Thoracic aorta (tissue), 2 donors: ENCODE data around the gene IL1RAPL2. TPM values are rescaled to one million over a fixed set of nuclear protein-coding genes. Genes with fewer than 3 reads are reported as not detected.

Source experiments
- ATAC-seq: fragments of 150-250 bp; one replicate; pipeline ENCODE4 v1.8.0; 2017; ENCODE audit warnings: low read depth; ENCODE audit not compliant: insufficient number of reproducible peaks, low FRiP score
- DNase-seq: peaks from one replicate; pipeline ENCODE4 v3.0.0-alpha.2; 2020; ENCODE audit warnings: low spot score
- H3K27ac ChIP-seq, 2 donors: fragments of 200-600 bp; sonication (generic); 1 replicate in 1 of 2; 2 replicates in 1 of 2; pipeline ENCODE4 v1.5.1; 2016; ENCODE audit warnings: mild to moderate bottlenecking in 2 of 2, moderate library complexity in 2 of 2
- H3K27me3 ChIP-seq: fragments of 200-600 bp; sonication (generic); replicated peaks from 2 replicates; pipeline ENCODE4 v1.6.0; 2016; ENCODE audit warnings: mild to moderate bottlenecking; ENCODE audit not compliant: insufficient read depth
- H3K36me3 ChIP-seq: fragments of 200-600 bp; sonication (generic); one replicate; pipeline ENCODE4 v1.5.1; 2016
- H3K4me1 ChIP-seq, 2 donors: fragments of 200-600 bp; sonication (generic); 1 replicate in 1 of 2; 2 replicates in 1 of 2; pipeline versions ENCODE4 v1.5.1 to v1.6.0; 2016; ENCODE audit warnings: low read depth in 2 of 2, mild to moderate bottlenecking in 1 of 2; ENCODE audit not compliant: control insufficient read depth in 1 of 2
- H3K4me3 ChIP-seq: fragments of 200-600 bp; sonication (generic); 2 replicates; pipeline ENCODE4 v1.5.1; 2016; ENCODE audit warnings: mild to moderate bottlenecking
- H3K9me3 ChIP-seq: fragments of 200-600 bp; sonication (generic); 2 replicates; pipeline ENCODE4 v1.5.1; 2016
- total RNA-seq, 2 donors: library from RNA; depleted of rRNA; stranded (reverse); fragments of >200 nt; gene quantifications; one replicate each; pipeline versions ENCODE4 v1.1.0 to v1.2.3, GENCODE V29; 2016
- TF ChIP-seq, protein P1 (sequence below): fragments of 200-600 bp; sonication (generic); IDR thresholded peaks from one replicate; pipeline ENCODE4 v1.5.1; 2019; ENCODE audit warnings: antibody characterized with exemption

Gene IL1RAPL2
- total RNA-seq, 2 donors from 2014 or later = not detected

DNA sequence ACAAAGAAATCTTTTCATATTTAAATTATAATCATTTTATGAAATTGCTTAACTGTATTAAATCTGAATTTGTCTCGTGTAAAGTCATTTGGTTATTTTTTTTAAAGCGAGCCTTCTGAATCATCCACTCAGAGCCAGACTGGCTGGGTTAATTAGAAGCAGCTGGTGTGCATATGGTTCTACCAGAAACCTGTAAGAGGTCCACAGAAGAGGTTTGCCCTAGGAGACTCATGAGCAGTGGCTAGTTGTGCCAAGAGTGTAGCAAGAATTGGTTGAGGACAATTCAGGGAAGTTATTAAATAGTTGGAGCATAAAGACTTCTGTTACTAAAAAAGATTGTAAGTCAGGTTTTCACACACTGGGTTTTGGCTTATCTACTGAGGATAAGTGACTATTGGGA is 267.4 kb downstream of the IL1RAPL2 start:
- Histone ChIP-seq H3K27me3 (no peaks in the 10 kb centered on the region), H3K4me3 (no peak overlapping the region), H3K27ac (no peak overlapping the region), H3K9me3 (no peaks in the 10 kb centered on the region), H3K4me1 (no peaks in the 10 kb centered on the region), H3K36me3 (no peaks in the 10 kb centered on the region)
- TF ChIP-seq, protein P1, sequence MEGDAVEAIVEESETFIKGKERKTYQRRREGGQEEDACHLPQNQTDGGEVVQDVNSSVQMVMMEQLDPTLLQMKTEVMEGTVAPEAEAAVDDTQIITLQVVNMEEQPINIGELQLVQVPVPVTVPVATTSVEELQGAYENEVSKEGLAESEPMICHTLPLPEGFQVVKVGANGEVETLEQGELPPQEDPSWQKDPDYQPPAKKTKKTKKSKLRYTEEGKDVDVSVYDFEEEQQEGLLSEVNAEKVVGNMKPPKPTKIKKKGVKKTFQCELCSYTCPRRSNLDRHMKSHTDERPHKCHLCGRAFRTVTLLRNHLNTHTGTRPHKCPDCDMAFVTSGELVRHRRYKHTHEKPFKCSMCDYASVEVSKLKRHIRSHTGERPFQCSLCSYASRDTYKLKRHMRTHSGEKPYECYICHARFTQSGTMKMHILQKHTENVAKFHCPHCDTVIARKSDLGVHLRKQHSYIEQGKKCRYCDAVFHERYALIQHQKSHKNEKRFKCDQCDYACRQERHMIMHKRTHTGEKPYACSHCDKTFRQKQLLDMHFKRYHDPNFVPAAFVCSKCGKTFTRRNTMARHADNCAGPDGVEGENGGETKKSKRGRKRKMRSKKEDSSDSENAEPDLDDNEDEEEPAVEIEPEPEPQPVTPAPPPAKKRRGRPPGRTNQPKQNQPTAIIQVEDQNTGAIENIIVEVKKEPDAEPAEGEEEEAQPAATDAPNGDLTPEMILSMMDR = no peak
- ATAC-seq (no peak), DNase-seq (no peak)

DNA sequence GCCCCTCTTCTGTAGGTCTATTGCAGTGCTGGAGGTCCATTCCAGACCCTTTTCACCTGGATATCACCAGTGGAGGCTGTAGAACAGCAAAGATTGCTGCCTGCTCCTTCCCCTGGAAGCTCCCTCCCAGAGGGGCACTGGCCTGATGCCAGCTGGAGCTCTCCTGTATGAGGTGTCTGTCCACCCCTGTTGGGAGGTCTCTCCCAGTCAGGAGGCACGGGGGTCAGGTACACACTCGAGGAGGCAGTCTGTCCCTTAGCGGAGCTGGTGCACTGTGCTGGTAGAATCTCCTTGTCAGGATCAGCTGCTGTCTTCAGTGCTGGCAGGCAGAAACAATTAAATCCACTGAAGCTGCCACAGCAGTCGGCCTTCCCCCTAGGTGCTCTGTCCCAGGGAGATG is 276.6 kb downstream of the IL1RAPL2 start:
- DNase-seq (no peak), ATAC-seq (no peak)
- no peak overlapping the region for H3K27ac ChIP-seq
- H3K27me3 ChIP-seq = no peaks in the 10 kb centered on the region
- H3K9me3 ChIP-seq = no peaks in the 10 kb centered on the region
- no peaks in the 10 kb centered on the region for H3K36me3 ChIP-seq
- TF ChIP-seq, protein P1 = no peak
- no peak overlapping the region for H3K4me3 ChIP-seq
- H3K4me1 ChIP-seq = no peaks in the 10 kb centered on the region

DNA sequence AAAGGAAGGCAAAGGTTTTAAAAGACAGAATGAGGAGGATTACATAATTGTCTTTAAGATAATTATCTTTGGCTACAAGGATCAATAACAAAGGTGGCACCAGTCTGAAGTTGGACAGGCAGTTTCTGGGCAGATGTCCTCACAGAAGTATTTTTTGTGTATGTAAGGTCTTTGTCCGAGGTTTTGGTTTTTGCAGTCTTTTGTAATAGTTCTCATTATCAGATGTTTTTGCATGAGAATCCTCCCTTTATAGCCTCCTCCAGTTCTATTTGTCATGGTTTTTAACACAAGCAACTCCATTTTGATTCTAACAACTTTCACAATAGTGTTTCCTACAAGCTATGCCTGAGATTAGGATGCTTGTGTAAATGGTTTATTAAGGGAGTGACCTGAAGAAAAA is 286.2 kb downstream of the IL1RAPL2 start:
- H3K4me3 ChIP-seq = no peak overlapping the region
- no peak overlapping the region for H3K27ac ChIP-seq
- H3K27me3 ChIP-seq = no peaks in the 10 kb centered on the region
- DNase-seq (no peak), ATAC-seq (no peak)
- no peaks in the 10 kb centered on the region for H3K9me3 ChIP-seq
- H3K4me1 ChIP-seq = peaks cover 0 to 4% of the 10 kb centered on the region in 2 donors
- TF ChIP-seq, protein P1 = no peak
- no peaks in the 10 kb centered on the region for H3K36me3 ChIP-seq

DNA sequence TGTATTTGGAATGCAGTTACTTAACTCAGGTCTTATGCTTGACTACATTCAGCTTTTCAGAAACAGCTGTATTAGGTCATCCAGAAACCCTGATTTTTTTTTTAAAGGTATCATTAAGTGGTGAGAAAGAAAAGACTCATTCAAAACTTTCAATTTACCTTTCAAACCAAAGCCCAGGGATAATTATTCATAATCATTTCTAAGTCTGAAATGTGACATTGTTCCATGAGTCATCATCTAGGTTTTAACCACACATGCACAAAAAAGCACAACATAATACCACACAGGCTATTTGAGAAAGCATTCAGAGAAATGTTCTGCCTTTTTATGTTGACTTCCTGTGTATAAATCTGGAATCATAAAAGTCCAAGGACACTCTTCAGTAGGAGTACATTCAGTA is 288.2 kb downstream of the IL1RAPL2 start:
- TF ChIP-seq, protein P1 = no peak
- peak overlapping the region in 1 of 2 donors; percentile 44 for H3K27ac ChIP-seq
- H3K9me3 ChIP-seq = no peaks in the 10 kb centered on the region
- H3K36me3 ChIP-seq = no peaks in the 10 kb centered on the region
- H3K27me3 ChIP-seq = no peaks in the 10 kb centered on the region
- ATAC-seq (no peak), DNase-seq (no peak)
- H3K4me3 ChIP-seq = no peak overlapping the region
- H3K4me1 ChIP-seq = peaks cover 0 to 4% of the 10 kb centered on the region in 2 donors

DNA sequence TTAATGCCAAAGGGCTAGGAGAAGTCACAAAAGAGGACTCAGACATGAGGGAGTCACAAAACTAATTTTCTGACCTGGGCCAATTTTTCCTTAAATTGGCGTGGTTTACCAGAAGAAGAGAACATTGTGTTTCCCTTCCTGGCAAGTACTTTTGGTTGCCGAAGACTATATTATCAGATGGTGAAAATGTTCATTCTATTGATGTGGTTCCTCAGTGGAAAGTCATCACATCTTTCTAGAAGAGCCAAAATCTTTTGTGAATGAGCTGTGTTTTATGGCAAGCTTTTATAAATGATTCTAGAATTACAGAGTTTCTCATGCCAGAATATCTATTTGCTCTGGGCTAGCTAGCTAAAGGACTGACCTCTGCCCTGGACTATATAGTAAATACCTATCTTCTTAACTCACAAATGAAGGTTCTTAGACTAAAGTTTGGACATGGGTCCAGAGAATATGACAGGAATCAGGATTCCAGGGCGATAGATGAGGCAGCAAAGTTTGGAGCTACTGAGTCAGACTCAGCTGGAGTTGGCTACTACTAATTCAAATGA is 288.9 kb downstream of the IL1RAPL2 start:
- no peak overlapping the region for H3K4me3 ChIP-seq
- ATAC-seq = no peak
- H3K27me3 ChIP-seq = no peaks in the 10 kb centered on the region
- H3K27ac ChIP-seq = peak overlapping the region; percentile 22 to 44
- H3K9me3 ChIP-seq = no peaks in the 10 kb centered on the region
- TF ChIP-seq, protein P1 = no peak
- no peaks in the 10 kb centered on the region for H3K36me3 ChIP-seq
- no peak for DNase-seq
- H3K4me1 ChIP-seq = peaks cover 0 to 4% of the 10 kb centered on the region in 2 donors
